C4-2B (cell line): ENCODE data around the gene ING5.

Experiments used
- CTCF ChIP-seq: fragments of 450-650 bp; conservative IDR thresholded peaks from 2 replicates; pipeline ENCODE4 v1.5.1; 2017; ENCODE audit warnings: mild to moderate bottlenecking
- ZFX ChIP-seq: fragments of 450-650 bp; IDR thresholded peaks from 2 replicates; pipeline ENCODE4 v1.6.1; 2017

DNA sequence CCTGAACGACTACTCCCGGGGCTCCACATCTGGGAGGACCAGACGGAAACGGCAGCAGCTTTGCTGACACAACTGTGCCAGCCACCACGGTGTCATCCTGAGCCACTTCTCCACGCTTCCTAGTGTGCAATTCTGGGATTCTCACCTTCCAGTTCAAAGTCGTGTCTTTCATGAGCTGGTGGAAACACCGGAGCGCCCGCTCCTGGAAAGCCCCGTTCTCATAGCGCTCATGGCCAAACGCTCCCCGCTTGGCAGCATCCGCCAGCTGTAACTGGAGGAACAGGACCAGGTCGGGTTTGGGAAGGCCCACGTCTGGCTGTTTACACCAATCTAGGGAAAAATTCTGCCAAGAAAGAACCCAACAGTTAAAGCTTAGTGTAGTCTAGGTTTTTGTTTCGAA is 23.5 kb upstream of the ING5 start:
- TF ChIP-seq CTCF = no peak
- TF ChIP-seq ZFX = no peak
